Stimulated activated CD4-positive, alpha-beta T cell treated with anti-CD3 and anti-CD28 coated beads, Interleukin-4, amount 100 ng/mL, for 1 hour (primary cell): ENCODE measurements around the gene C16orf82.
"Not testable (repeated sequence)": the region's sequence is repeated elsewhere in the genome, so short reads cannot be mapped to it uniquely, and the experiment has no call there.

ENCODE experiments used
- DNase-seq: peaks from one replicate; pipeline ENCODE4 v3.0.0-alpha.2; 2020

Gene C16orf82

DNA sequence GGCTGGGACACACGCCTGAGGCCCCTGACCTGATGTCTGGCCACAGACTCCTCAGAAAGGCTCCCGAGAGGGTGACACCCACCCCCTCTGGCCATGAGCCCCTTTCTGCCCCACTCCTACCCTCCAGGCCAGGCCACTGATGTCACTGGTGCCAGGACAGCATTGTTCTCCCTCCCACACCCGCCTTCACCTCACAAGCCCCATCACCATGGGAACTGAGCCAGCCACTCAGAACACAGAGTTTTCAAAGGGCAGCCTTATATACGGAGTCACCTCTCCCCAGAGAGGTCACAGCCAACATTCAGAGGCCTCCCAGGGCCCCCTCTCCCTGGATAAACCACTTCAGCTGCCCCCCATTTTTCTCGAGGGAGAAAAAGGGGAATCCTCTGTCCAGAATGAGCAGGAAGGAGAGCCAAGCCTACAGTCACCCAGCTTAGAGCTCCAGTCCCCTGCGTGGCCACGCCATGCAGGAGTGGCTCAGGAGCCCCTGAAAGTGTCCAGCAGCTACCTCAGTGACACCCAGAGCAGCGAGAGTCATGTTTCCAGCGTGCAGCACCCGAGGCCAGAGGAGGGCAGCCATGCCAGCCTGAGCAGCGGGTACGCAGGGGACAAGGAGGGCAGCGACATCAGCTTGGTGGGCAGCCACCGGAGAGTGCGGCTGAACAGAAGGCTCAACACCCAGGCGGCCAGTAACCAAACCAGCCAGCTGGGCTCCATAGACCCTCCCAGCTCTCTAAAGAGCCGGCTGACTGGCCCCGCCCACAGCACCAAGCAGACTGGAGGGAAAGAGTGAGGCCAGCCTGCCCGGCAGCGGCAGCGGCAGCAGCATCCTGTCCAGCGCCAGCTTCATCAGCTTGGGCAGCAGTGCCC lies at the start of gene C16orf82:
Gene C16orf82 (plus strand): TSS at position 260 of the 870 bp plus-strand sequence.
- no peak for DNase-seq

DNA sequence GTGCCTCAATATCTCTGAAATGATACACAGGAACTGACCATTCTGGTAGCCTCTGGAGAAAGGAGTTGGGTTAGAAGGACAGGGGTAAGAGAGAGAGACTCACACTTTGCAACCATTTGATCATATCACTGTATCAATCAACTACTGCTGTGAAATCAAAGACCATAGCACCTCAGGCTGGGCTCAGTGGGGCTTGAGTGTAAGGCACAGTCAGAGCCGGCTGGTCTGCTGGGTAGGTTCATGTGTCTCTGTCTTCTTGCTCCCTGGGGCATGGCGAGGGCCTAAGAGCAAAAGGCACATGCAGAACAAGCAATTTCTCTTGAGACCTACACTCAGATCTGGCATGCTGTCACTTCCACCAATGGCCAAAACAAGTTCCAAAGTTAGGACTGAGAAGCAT lies 46.7 kb upstream of the C16orf82 start:
- DNase-seq: no peak

GRCh38 chr16:27024010-27024409 lies 42.7 kb upstream of the C16orf82 start:
- DNase-seq: no peak

DNA sequence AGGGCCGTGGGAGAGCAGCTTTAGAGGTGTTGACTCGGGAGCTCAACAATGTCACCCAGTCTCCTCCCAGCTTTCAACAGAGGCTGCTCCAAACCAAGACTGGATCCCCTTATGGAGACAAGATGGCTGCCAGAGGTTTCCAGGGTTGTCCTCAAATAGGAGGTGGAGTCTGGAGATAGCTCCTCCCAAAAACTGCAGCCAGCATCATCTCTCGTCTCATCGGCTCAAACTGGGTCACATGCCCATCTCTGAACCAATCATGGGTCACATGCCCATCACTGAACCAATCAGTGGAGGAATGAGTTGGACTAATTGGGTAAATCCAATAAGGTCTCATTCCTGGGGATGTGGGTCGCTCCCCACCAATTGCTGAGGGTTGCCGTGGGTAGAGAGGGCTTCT lies 41.1 kb upstream of the C16orf82 start:
- DNase-seq: no peak

GRCh38 chr16:27027971-27028370 lies 38.8 kb upstream of the C16orf82 start:
- no peak for DNase-seq

- no peak for DNase-seq
Observed at GRCh38 chr16:27028591-27029110, 38.1 kb upstream of the C16orf82 start.

GRCh38 chr16:27029525-27029924 lies 37.2 kb upstream of the C16orf82 start:
- no peak for DNase-seq

GRCh38 chr16:27033281-27033979 lies 33.3 kb upstream of the C16orf82 start:
- DNase-seq: no peak

GRCh38 chr16:27040732-27041131 lies 26.0 kb upstream of the C16orf82 start:
- no peak for DNase-seq

DNA sequence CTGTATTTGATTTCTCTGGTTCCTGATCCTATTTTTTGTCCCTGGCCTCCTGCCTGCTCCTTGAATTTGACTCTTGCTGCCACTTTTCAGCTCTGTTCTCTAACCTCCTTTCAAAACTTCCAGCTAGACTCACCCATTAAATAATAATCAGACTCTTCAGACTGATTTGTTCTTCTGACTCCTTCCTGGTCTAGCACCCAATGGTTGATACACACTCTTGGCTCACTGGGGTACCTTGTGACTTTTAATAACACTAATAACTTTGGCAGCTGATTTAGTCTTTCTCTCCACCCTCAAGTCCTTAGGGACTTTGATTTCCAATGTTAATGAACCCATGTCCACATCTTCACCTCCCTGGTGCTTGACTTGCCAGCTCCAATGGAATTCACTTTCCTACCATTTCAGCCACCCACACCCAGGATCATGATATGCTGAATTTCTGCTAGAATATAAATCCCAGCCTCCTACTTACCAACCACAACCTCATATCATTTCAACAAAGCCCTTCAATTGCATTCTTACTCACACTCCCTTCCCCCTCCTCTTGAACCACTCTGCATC lies 19.7 kb upstream of the C16orf82 start:
- DNase-seq: no peak

DNA sequence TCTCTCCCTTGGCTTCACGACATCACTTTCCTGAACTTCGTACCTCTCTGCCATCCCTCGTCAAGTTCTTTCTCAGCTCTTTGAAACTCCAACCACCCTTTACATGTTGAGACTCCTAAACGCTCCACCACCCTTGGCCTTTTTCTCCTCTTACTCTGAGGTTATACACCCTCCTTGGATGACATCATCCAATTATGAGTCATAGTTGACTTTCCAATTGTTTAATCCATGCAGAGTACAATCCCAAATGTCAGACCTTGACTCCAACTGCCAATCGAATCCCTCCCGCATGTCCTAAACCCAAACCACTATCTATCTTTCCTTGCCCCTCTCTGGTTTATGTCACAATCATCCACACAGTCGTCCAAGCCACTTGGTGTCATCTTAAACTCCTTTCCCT lies 18.4 kb upstream of the C16orf82 start:
- no peak for DNase-seq

GRCh38 chr16:27049117-27049516 lies 17.6 kb upstream of the C16orf82 start:
- no peak for DNase-seq

DNA sequence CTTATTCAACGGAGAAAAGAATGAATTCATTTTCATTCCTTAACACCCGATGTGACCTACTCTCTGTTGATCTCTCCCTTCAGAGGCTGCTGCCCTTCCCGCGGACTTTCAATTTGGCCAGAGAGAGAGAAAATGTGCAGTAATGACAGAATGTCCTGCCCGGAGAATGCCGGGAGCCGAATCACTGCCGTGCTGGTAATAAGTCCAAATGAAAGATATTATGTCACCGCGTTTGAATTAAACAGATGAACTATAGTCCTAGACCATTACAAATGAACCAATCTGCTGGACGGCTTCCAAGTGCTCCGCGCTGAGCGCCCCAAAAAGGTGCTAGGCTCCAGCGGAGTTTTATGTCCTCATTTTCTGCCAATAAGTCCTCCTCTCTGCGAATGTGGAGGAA lies 14.7 kb upstream of the C16orf82 start:
- no peak for DNase-seq

DNA sequence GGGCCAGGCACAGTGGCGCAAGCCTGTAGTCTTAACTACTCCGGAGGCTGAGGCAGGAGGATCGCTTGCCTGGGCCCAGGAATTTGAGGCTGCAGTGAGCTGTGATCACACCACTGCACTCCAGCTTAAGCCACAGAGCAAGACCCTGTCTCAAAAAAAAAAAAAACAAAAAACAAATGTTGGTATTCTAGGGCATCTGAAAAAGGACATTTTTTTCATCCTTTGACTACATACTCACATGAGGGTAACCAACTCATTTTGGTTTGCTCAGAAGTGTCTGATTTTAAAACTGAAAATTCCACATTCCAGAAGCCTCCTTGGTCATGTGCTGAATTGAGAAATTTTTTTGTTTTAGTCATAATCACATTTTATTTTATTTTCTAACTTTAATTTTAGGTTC lies 12.7 kb upstream of the C16orf82 start:
- no peak for DNase-seq

DNA sequence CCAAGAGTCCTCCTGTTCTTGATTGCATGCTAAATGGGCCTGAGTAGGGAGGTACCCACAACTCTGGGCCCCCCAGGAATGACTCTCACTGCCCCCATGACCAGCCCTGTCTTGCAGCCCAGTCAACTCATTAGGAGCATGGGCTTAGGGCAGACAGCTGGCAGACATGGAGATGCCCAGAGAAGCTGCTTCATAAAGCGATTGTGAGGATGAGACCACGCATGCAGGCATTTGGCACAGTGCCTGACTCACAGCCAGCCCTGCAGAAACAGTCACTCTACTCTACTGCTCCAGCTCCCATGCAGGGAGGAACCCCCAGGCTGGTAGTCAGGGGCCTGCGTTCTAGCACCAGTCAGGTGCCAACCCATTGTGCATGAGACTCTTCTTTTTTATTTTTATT lies 8.4 kb upstream of the C16orf82 start:
- no peak for DNase-seq

DNA sequence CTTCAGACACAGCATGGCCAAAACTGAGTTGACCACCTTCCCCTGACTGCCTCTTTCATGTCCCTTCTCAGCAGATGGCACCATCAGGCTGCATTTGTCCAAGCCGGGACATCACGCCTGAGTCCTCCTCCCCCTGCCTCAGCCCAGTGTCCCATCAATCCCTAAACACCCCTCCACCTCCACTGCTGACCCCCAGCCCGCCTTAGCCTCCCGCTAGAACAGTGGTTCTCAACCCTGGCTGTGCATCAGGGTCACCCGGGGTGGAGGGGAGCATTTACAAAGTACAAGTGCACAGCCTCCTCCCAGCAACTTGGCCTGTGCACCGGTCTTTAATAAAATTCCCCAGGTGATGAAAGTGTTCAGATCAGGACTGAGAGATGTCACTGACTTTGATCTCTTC lies 4.0 kb downstream of the C16orf82 start:
- DNase-seq: no peak

- DNase-seq: no peak
Observed at GRCh38 chr16:27073733-27074132, 7.0 kb downstream of the C16orf82 start.

GRCh38 chr16:27080895-27081294 lies 14.2 kb downstream of the C16orf82 start:
- DNase-seq: no peak

DNA sequence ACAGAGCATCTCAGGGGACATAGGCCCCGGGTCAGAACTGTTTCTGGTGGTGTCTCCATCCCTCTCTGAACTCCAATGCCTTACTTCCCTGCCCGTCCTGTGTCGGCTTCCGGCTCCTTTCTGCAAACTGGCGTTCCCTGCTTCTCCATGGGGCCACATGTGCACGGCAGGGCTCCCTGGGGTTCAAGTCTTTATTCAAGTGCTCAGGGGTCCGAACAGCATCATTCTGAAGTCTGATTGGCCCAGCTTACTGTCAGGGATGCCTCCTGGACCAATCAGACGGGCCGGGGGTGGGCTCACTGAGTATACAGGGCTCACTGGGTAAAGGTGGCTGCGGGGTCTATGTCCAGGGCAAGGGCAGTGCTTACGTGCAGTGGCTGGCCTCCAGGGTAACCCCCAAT lies 17.1 kb downstream of the C16orf82 start:
- DNase-seq: no peak

GRCh38 chr16:27084307-27085028 lies 17.7 kb downstream of the C16orf82 start:
- no peak for DNase-seq

GRCh38 chr16:27085182-27085581 lies 18.5 kb downstream of the C16orf82 start:
- DNase-seq: no peak

GRCh38 chr16:27086031-27086430 lies 19.3 kb downstream of the C16orf82 start:
- DNase-seq: not testable (repeated sequence)

DNA sequence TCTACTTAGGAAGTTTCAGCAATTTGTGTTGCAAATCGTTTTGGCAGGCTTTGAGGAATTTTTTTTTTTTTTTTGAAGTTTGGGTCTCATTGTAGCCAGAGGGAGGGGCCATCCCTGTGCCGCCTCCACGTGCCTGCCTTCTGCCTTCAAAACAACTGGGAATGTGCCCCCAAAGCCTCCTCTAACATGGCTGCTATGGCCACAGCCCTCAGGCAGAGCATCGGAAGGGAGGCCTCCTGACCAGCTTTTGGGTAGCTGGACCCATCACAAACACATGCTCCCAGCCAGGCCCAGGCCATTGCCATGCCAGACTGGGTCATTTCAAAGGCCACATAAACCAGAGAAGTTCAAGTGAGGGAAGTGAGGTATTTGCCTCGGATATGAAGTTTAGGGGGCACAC lies 21.5 kb downstream of the C16orf82 start:
- no peak for DNase-seq
